IMR-90 (cell line): ENCODE data around the gene CYP27B1. TPM values are rescaled to one million over a fixed set of nuclear protein-coding genes. Genes with fewer than 3 reads are reported as not detected.

Experiments
- ATAC-seq: fragments of 200-7000 bp; cut with Tn5 transposase; 2 replicates; pipeline ENCODE4 v1.9.1; 2020; ENCODE audit warnings: low read depth, mild to moderate bottlenecking, moderate library complexity
- BruUV-seq: library from RNA; stranded (reverse); fragments of 400-500 nt; replicated peaks from 2 replicates; lab custom pipeline; 2021; lab: Mats Ljungman, UMichigan
- CTCF ChIA-PET: fragments of 300-600 bp; formaldehyde crosslinking; extraction: SDS; loops from one replicate; lab custom pipeline; 2021; ENCODE audit warnings: antibody characterized with exemption; lab: Yijun Ruan, JAX
- POLR2A ChIA-PET: fragments of 300-600 bp; sonication (Branson Sonifier 250); formaldehyde crosslinking; loops from one replicate; lab custom pipeline; 2022; ENCODE audit warnings: antibody characterized with exemption; ENCODE audit not compliant: unreplicated experiment; lab: Charles Lee
- DNase-seq: peaks from one replicate; pipeline ENCODE4 v3.0.0; 2013
- H2AFZ ChIP-seq: replicated peaks from 2 replicates; pipeline ENCODE3; 2013; ENCODE audit warnings: low read length, mild to moderate bottlenecking; ENCODE audit not compliant: poor library complexity
- H2AK5ac ChIP-seq: 2 replicates; pipeline ENCODE4 v1.6.1; 2013; ENCODE audit warnings: low read depth, low read length, inconsistent platforms
- H2AK9ac ChIP-seq: replicated peaks from 2 replicates; pipeline ENCODE3; 2013; ENCODE audit warnings: mild to moderate bottlenecking, low read depth, low read length, moderate library complexity; ENCODE audit not compliant: poor library complexity
- H2BK120ac ChIP-seq: 2 replicates; pipeline ENCODE4 v1.6.1; 2013; ENCODE audit warnings: low read depth, low read length, inconsistent platforms
- H2BK15ac ChIP-seq: 3 replicates; pipeline ENCODE4 v1.6.1; 2013; ENCODE audit warnings: low read depth, low read length, inconsistent platforms
- H2BK20ac ChIP-seq: 2 replicates; pipeline ENCODE4 v1.6.1; 2013; ENCODE audit warnings: low read depth, mild to moderate bottlenecking, inconsistent platforms, low read length, moderate library complexity
- H2BK5ac ChIP-seq: 2 replicates; pipeline ENCODE4 v1.6.1; 2013; ENCODE audit warnings: mild to moderate bottlenecking, low read depth, low read length, inconsistent platforms; ENCODE audit not compliant: poor library complexity, severe bottlenecking
- H3K14ac ChIP-seq: replicated peaks from 2 replicates; pipeline ENCODE4 v1.6.1; 2013; ENCODE audit warnings: low read depth, low read length, inconsistent platforms
- H3K18ac ChIP-seq: 2 replicates; pipeline ENCODE4 v1.6.1; 2013; ENCODE audit warnings: low read depth, low read length, control low read depth
- H3K23ac ChIP-seq: 2 replicates; pipeline ENCODE4 v1.6.1; 2013; ENCODE audit warnings: low read depth, low read length, inconsistent platforms
- H3K27ac ChIP-seq: 2 replicates; pipeline ENCODE4 v1.5.1; 2013; ENCODE audit warnings: mild to moderate bottlenecking, control low read depth, low read length; ENCODE audit not compliant: insufficient read depth
- H3K27me3 ChIP-seq: 2 replicates; pipeline ENCODE4 v1.6.1; 2013; ENCODE audit warnings: low read length; ENCODE audit not compliant: control insufficient read depth, insufficient read depth
- H3K36me3 ChIP-seq: 2 replicates; pipeline ENCODE4 v1.6.1; 2013; ENCODE audit warnings: low read length, mixed read lengths; ENCODE audit not compliant: control insufficient read depth, insufficient read depth
- H3K4ac ChIP-seq: 2 replicates; pipeline ENCODE4 v1.6.1; 2013; ENCODE audit warnings: low read depth, low read length, inconsistent platforms
- H3K4me1 ChIP-seq: 2 replicates; pipeline ENCODE4 v1.6.1; 2013; ENCODE audit warnings: low read length, mixed read lengths; ENCODE audit not compliant: control insufficient read depth, insufficient read depth
- H3K4me2 ChIP-seq: 2 replicates; pipeline ENCODE4 v1.6.1; 2013; ENCODE audit warnings: low read depth, mild to moderate bottlenecking, control low read depth, low read length, moderate library complexity
- H3K4me3 ChIP-seq: 2 replicates; pipeline ENCODE4 v1.5.1; 2013; ENCODE audit warnings: low read depth, mild to moderate bottlenecking, control low read depth, low read length, moderate library complexity; ENCODE audit not compliant: insufficient read depth
- H3K56ac ChIP-seq: 2 replicates; pipeline ENCODE4 v1.6.1; 2013; ENCODE audit warnings: low read length, inconsistent platforms; ENCODE audit not compliant: insufficient read depth; ENCODE audit errors: extremely low read depth
- H3K79me1 ChIP-seq, 2 experiments: 2 replicates each; pipeline ENCODE4 v1.6.1; 2013; ENCODE audit warnings: low read length in 2 of 2, inconsistent platforms in 1 of 2, low read depth in 1 of 2
- H3K9ac ChIP-seq: 2 replicates; pipeline ENCODE4 v1.6.1; 2013; ENCODE audit warnings: low read depth, low read length, control low read depth
- H3K9me1 ChIP-seq: 2 replicates; pipeline ENCODE4 v1.6.1; 2013; ENCODE audit warnings: low read length, inconsistent platforms; ENCODE audit not compliant: insufficient read depth
- H3K9me3 ChIP-seq: 2 replicates; pipeline ENCODE4 v1.6.1; 2013; ENCODE audit warnings: low read length; ENCODE audit not compliant: control insufficient read depth, insufficient read depth
- H4K20me1 ChIP-seq: 2 replicates; pipeline ENCODE4 v1.6.1; 2013; ENCODE audit warnings: low read length, inconsistent platforms; ENCODE audit not compliant: insufficient read depth
- H4K5ac ChIP-seq: 2 replicates; pipeline ENCODE4 v1.6.1; 2013; ENCODE audit warnings: mild to moderate bottlenecking, low read depth, low read length, control low read depth
- H4K8ac ChIP-seq, 2 experiments: 2 replicates each; pipeline ENCODE4 v1.6.1; 2013; ENCODE audit warnings: low read depth in 2 of 2, low read length in 2 of 2, control low read depth in 1 of 2, inconsistent platforms in 1 of 2
- H4K91ac ChIP-seq: 2 replicates; pipeline ENCODE4 v1.6.1; 2013; ENCODE audit warnings: low read depth, low read length, inconsistent platforms; ENCODE audit not compliant: insufficient read depth
- CEBPB ChIP-seq: IDR thresholded peaks from 2 replicates; pipeline ENCODE4 v1.6.1; 2012; ENCODE audit warnings: low read depth, low read length, improper control_type of control experiment
- CHD1 ChIP-seq: IDR thresholded peaks from 2 replicates; pipeline ENCODE4 v1.6.1; 2012; ENCODE audit warnings: low read depth, low read length, improper control_type of control experiment
- FOS ChIP-seq: fragments of 150-350 bp; IDR thresholded peaks from 2 replicates; pipeline ENCODE4 v1.6.1; 2016; ENCODE audit warnings: low read depth, low read length
- MAFK ChIP-seq: IDR thresholded peaks from 2 replicates; pipeline ENCODE4 v1.6.1; 2012; ENCODE audit warnings: low read depth, low read length, improper control_type of control experiment
- MAZ ChIP-seq: IDR thresholded peaks from 2 replicates; pipeline ENCODE4 v1.6.1; 2012; ENCODE audit warnings: low read depth, mild to moderate bottlenecking, low read length, improper control_type of control experiment, moderate library complexity, borderline replicate concordance
- MXI1 ChIP-seq: IDR thresholded peaks from 2 replicates; pipeline ENCODE4 v1.6.1; 2012; ENCODE audit warnings: low read depth, mild to moderate bottlenecking, low read length, moderate library complexity, borderline replicate concordance
- NFE2L2 ChIP-seq: fragments of 150-350 bp; IDR thresholded peaks from 2 replicates; pipeline ENCODE4 v1.6.1; 2016; ENCODE audit warnings: low read depth, mild to moderate bottlenecking, low read length
- POLR2A ChIP-seq: IDR thresholded peaks from 2 replicates; pipeline ENCODE4 v1.6.1; 2012; ENCODE audit warnings: mild to moderate bottlenecking, low read depth, low read length
- RAD21 ChIP-seq: IDR thresholded peaks from 2 replicates; pipeline ENCODE4 v1.6.1; 2012; ENCODE audit warnings: low read length, improper control_type of control experiment
- RCOR1 ChIP-seq: IDR thresholded peaks from 2 replicates; pipeline ENCODE4 v1.6.1; 2012; ENCODE audit warnings: mild to moderate bottlenecking, low read length, improper control_type of control experiment; ENCODE audit not compliant: insufficient replicate concordance
- RFX5 ChIP-seq: IDR thresholded peaks from 2 replicates; pipeline ENCODE4 v1.8.0; 2012; ENCODE audit warnings: low read depth, mild to moderate bottlenecking, low read length, moderate library complexity
- SMC3 ChIP-seq: fragments of 150-350 bp; IDR thresholded peaks from 2 replicates; pipeline ENCODE4 v1.6.1; 2016; ENCODE audit warnings: low read depth, mild to moderate bottlenecking, antibody characterized with exemption, low read length, moderate library complexity
- WGBS, 2 experiments: methylation state at CpG; one replicate each; pipeline versions ENCODE4 v1.1.5 to v1.1.7; 2013; ENCODE audit warnings: missing lambda C conversion rate in 2 of 2; ENCODE audit not compliant: insufficient read length in 1 of 2; ENCODE audit errors: extremely low coverage in 2 of 2; 5-methylcytosine and 5-hydroxymethylcytosine counted together
- dilution Hi-C: fragments of 300-500 bp; cut with HindIII; formaldehyde crosslinking; loops from one replicate; pipeline ENCODE4 v1.14.3; 2018; ENCODE audit warnings: low sequenced_read_pairs; ENCODE audit not compliant: unreplicated experiment
- in situ Hi-C: fragments of 300-500 bp; cut with MboI; formaldehyde crosslinking; loops from 3 replicates; pipeline ENCODE4 v1.14.3; 2019; ENCODE audit warnings: low sequenced_read_pairs, inconsistent platforms, mixed read lengths
- intact Hi-C: fragments of 100-400 bp; cut with micrococcal nuclease; formaldehyde crosslinking; loops from 2 replicates; pipeline ENCODE4 v1.10.0; 2022
- polyA plus RNA-seq, 3 experiments: library from polyadenylated mRNA; depleted of rRNA; stranded (reverse); fragments of >200 nt; gene quantifications; 2 replicates each; pipeline ENCODE4 v1.2.3, GENCODE V29; 2012; ENCODE audit warnings: low replicate concordance in 1 of 3
- total RNA-seq: library from RNA; depleted of rRNA; stranded (reverse); fragments of >200 nt; gene quantifications from 2 replicates; pipeline ENCODE4 v1.2.3, GENCODE V29; 2012
- TF ChIP-seq, protein P1 (sequence below): fragments of 150-350 bp; IDR thresholded peaks from 2 replicates; pipeline ENCODE4 v1.6.1; 2016; ENCODE audit warnings: low read depth, mild to moderate bottlenecking, low read length, moderate library complexity, borderline replicate concordance
- TF ChIP-seq, protein P2 (sequence below): fragments of 150-350 bp; IDR thresholded peaks from 2 replicates; pipeline ENCODE4 v1.6.1; 2017; ENCODE audit warnings: mild to moderate bottlenecking, antibody characterized with exemption, low read length, low read depth

Gene CYP27B1
- total and polyA plus RNA-seq, 2 of the 4 experiments (the other 2 are of a cell fraction): 0.36 to 1.3 TPM

DNA sequence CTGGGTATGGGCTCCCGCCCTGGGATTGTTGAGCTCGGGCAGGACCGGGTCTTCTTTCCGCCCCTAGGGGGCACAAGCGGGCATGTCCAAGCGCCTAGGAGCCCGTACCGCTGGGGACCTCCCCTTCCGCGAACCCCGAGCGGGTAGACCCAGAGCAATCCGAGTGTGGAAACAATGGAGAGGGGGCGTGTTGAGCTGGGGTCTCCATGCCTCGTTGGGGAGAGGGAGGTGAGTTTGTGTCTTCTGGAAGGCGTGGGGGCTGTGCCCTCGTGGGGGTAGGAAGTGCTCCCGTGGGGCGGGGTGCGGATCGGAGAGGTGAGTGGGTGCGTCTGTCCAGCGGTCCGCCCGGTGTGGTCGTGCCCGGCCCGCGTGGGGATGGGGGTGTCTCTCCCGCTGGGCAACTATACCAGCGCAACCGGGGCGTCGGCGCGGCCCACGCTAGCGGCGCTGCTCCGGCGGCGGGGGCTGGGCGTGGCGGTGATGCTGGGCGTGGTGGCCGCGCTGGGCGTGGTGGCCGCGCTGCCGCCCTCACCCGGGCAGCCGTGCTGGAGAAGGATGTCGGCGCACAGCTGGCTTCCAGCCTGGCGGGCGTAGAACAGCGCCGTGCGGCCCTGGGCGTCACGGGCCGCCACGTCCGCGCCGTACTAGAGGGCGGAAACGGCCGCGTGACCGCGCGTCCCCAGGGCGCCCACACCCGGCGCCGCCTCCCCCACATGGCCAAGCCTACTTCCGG is 40.6 kb downstream of the CYP27B1 start (continued):
- TF ChIP-seq MAFK (no peak), FOS (no peak), RCOR1 (peak; percentile 18)

DNA sequence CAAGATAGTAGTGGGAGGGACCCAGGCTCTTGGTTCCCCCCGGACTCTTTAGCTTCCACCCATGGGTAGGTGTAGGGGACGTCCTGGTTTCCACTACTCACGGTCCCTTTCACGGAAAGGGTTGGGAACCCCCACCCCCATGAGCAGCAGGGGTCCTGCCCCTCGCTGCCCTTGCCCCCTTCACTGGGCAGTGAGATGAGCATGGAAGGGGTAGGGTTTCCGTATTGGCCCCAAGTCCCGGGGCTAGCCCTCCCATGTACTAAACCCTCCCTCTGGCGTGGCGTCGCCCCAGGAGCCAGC is 41.1 kb downstream of the CYP27B1 start:
- no peaks in the 10 kb centered on the region for H3K9me3 ChIP-seq
- no peak overlapping the region for H3K18ac ChIP-seq
- H3K4me1 ChIP-seq: 0 out of 2 replicates have a peak, but pooled peaks cover 4% of the 10 kb centered on the region
- CTCF ChIA-PET: interaction anchor here (1.1 to 1.2 kb wide), 3 partner anchors 11 to 32 kb away, joined by 3 to 4 read pairs (median 3); partner anchors contain the start of gene OS9
- H3K9me1 ChIP-seq: peaks cover 6% of the 10 kb centered on the region; the same call in 1 of the 2 replicates
- dilution Hi-C loops: no loop called here
- H2AK9ac ChIP-seq: peak overlapping the region; percentile 99
- WGBS, 2 experiments: no CpG with 5 or more reads among the region's 10 CpGs
- H2BK5ac ChIP-seq: no peak overlapping the region
- peak overlapping the region; percentile 44; the same call in 1 of the 2 replicates for H2BK120ac ChIP-seq
- peak overlapping the region; percentile 72; the same call in 1 of the 2 replicates for H3K14ac ChIP-seq
- DNase-seq (no peak), ATAC-seq (no peak)
- H3K79me1 ChIP-seq: peaks cover 0 to 17% of the 10 kb centered on the region in 2 experiments; a peak in 1 of 4 replicates
- peak overlapping the region; percentile 20; the same call in 1 of the 2 replicates for H2AK5ac ChIP-seq
- peak overlapping the region; percentile 4; the same call in 1 of the 2 replicates for H3K27ac ChIP-seq
- no peak overlapping the region for H2BK15ac ChIP-seq
- peak overlapping the region; percentile 74; the same call in 1 of the 2 replicates for H3K23ac ChIP-seq
- H3K4ac ChIP-seq: peak overlapping the region; percentile 86
- no peak overlapping the region for H2BK20ac ChIP-seq
- H3K36me3 ChIP-seq: peaks cover 11% of the 10 kb centered on the region; the same call in 1 of the 2 replicates
- in situ Hi-C loops: no loop called here
- peak overlapping the region; percentile 79 for H3K4me2 ChIP-seq
- H3K56ac ChIP-seq: peak overlapping the region; percentile 93; the same call in 1 of the 2 replicates
- peak overlapping the region; percentile 100 for H2AFZ ChIP-seq
- peak overlapping the region; percentile 32; the same call in 1 of the 2 replicates for H4K91ac ChIP-seq
- intact Hi-C loops: no loop called here
- POLR2A ChIA-PET: interaction anchor here (1.2 kb wide), 1 partner anchor 19 kb away, joined by 5 read pairs; the partner anchor contains the start of gene TSPAN31
- H4K20me1 ChIP-seq: peaks cover 9% of the 10 kb centered on the region; the same call in 1 of the 2 replicates
- H4K5ac ChIP-seq: peak overlapping the region; percentile 62
- peak overlapping the region; percentile 70 for H3K4me3 ChIP-seq
- H3K27me3 ChIP-seq: peaks cover 3% of the 10 kb centered on the region; the same call in 1 of the 2 replicates
- peak overlapping the region; percentile 79 to 96; a peak in 3 of 4 replicates for H4K8ac ChIP-seq
- BruUV-seq: no TSS peak
- peak overlapping the region; percentile 25; the same call in 1 of the 2 replicates for H3K9ac ChIP-seq
- TF ChIP-seq SMC3 (no peak), FOS (no peak), RAD21 (no peak), MAFK (no peak), POLR2A (no peak), RFX5 (no peak), NFE2L2 (no peak), CEBPB (no peak), CHD1 (no peak), MAZ (no peak), MXI1 (no peak)
- TF ChIP-seq, protein P1, sequence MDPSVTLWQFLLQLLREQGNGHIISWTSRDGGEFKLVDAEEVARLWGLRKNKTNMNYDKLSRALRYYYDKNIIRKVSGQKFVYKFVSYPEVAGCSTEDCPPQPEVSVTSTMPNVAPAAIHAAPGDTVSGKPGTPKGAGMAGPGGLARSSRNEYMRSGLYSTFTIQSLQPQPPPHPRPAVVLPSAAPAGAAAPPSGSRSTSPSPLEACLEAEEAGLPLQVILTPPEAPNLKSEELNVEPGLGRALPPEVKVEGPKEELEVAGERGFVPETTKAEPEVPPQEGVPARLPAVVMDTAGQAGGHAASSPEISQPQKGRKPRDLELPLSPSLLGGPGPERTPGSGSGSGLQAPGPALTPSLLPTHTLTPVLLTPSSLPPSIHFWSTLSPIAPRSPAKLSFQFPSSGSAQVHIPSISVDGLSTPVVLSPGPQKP: no peak
- TF ChIP-seq, protein P2, sequence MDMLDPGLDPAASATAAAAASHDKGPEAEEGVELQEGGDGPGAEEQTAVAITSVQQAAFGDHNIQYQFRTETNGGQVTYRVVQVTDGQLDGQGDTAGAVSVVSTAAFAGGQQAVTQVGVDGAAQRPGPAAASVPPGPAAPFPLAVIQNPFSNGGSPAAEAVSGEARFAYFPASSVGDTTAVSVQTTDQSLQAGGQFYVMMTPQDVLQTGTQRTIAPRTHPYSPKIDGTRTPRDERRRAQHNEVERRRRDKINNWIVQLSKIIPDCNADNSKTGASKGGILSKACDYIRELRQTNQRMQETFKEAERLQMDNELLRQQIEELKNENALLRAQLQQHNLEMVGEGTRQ: no peak
